NCI-H1436 (cell line): ENCODE results near the gene CEL.
"Not testable (repeated sequence)": the region's sequence is repeated elsewhere in the genome, so short reads cannot be mapped to it uniquely, and the experiment has no call there.

Source experiments
- DNase-seq: peaks from one replicate; lab custom pipeline; 2025; lab: John Stamatoyannopoulos, UW

CEL gene

GRCh38 chr9:133048595-133048994, 13.2 kb upstream of the CEL start:
- no peak for DNase-seq

- DNase-seq = no peak
Measured at GRCh38 chr9:133049043-133049442, 12.7 kb upstream of the CEL start.

- DNase-seq = no peak
Measured at GRCh38 chr9:133050142-133050541, 11.6 kb upstream of the CEL start.

GRCh38 chr9:133050781-133051180, 11.0 kb upstream of the CEL start:
- no peak for DNase-seq

GRCh38 chr9:133051281-133051900, 10.4 kb upstream of the CEL start:
- DNase-seq = no peak

GRCh38 chr9:133051966-133052539, 9.7 kb upstream of the CEL start:
- DNase-seq = no peak

- no peak for DNase-seq
Measured at GRCh38 chr9:133054194-133054890, 7.4 kb upstream of the CEL start.

GRCh38 chr9:133054966-133055365, 6.8 kb upstream of the CEL start:
- DNase-seq = no peak

GRCh38 chr9:133055788-133056420, 5.9 kb upstream of the CEL start:
- no peak for DNase-seq

- DNase-seq = no peak
Measured at GRCh38 chr9:133056533-133056932, 5.2 kb upstream of the CEL start.

GRCh38 chr9:133057006-133057405, 4.8 kb upstream of the CEL start:
- DNase-seq = no peak

GRCh38 chr9:133057553-133057952, 4.2 kb upstream of the CEL start:
- DNase-seq = no peak

- no peak for DNase-seq
Measured at GRCh38 chr9:133058071-133058470, 3.7 kb upstream of the CEL start.

- DNase-seq = no peak
Measured at GRCh38 chr9:133058550-133059320, 3.0 kb upstream of the CEL start.

GRCh38 chr9:133059623-133060022, 2.2 kb upstream of the CEL start:
- no peak for DNase-seq

- no peak for DNase-seq
Measured at GRCh38 chr9:133060417-133060841, 1.4 kb upstream of the CEL start.

- not testable (repeated sequence) for DNase-seq
Measured at GRCh38 chr9:133061019-133061763, 590 bp upstream of the CEL start.

- not testable (repeated sequence) for DNase-seq
Measured at GRCh38 chr9:133062569-133062968, 788 bp downstream of the CEL start.

- DNase-seq = no peak
Measured at GRCh38 chr9:133063159-133063499, 1.3 kb downstream of the CEL start.

GRCh38 chr9:133063500-133064231, 1.9 kb downstream of the CEL start:
- DNase-seq = no peak
